ENCODE measurements around the gene MGME1. TPM values are rescaled to one million over a fixed set of nuclear protein-coding genes. Genes with fewer than 3 reads are reported as not detected.

The MGME1 gene
- total and polyA plus RNA-seq, 9 of the 15 experiments (the other 6 are each of a cell fraction or from before 2014, with no cell fraction given) = 13.4 to 45.1 (median 30.6) TPM

- POLR2A ChIA-PET = interaction anchor here (0.6 to 1.1 kb wide), 2 partner anchors 9 to 10 kb away, joined by 3 read pairs; no protein-coding TSS in a partner anchor
- peaks cover 92% of the 10 kb centered on the region for H3K36me3 ChIP-seq (ENCODE audit: control insufficient read depth, insufficient read depth, low read length)
- in situ Hi-C loops (cut with MboI) (no loop called here), intact Hi-C loops (cut with micrococcal nuclease) (no loop called here)
- 88% methylated on average over 4 of the region's 4 CpGs for WGBS (ENCODE audit: insufficient coverage, low coverage, missing lambda C conversion rate)
- CTCF ChIA-PET (ENCODE audit: low intra/inter-chr PET ratio) = no interaction called here
- no peak overlapping the region for H2AFZ ChIP-seq (ENCODE audit: low read depth, low read length)
- H3K27ac ChIP-seq (ENCODE audit: extremely low read depth, low read depth, low read length) = no peak overlapping the region
- H4K20me1 ChIP-seq (replicated peaks; ENCODE audit: control insufficient read depth, insufficient read depth, low read length) = peaks cover 9% of the 10 kb centered on the region; the same call in 1 of the 2 replicates
- peaks cover 3% of the 10 kb centered on the region; the same call in 2 of the 3 replicates for H3K79me2 ChIP-seq (ENCODE audit: control insufficient read depth, insufficient read depth, low read length)
- no peaks in the 10 kb centered on the region; a peak in 2 of 5 replicates for H3K4me1 ChIP-seq (replicated peaks in 1 of 2; ENCODE audit: control insufficient read depth in 2 of 2, insufficient read depth in 2 of 2, low read length in 2 of 2)
- no peaks in the 10 kb centered on the region for H3K9me3 ChIP-seq (replicated peaks; ENCODE audit: control insufficient read depth, insufficient read depth, low read depth, low read length)
- H3K27me3 ChIP-seq (ENCODE audit: control insufficient read depth in 2 of 2, insufficient read depth in 2 of 2, low read length in 2 of 2) = no peaks in the 10 kb centered on the region
- no peaks in the 10 kb centered on the region for H3K9me1 ChIP-seq (ENCODE audit: control insufficient read depth, insufficient read depth, low read length)
- no TSS peak for BruUV-seq (replicated peaks)
- DNase-seq (ENCODE audit: extremely low read depth in 1 of 4, low spot score in 3 of 4) (no peak), FAIRE-seq (no peak), ATAC-seq (no peak)
- no peak overlapping the region for H3K9ac ChIP-seq (ENCODE audit: insufficient read depth in 1 of 2, low read depth in 2 of 2, low read length in 2 of 2)
- no peak for TF ChIP-seq CHD4 (IDR thresholded peaks at IDR 0.05; ENCODE audit: insufficient read depth, insufficient replicate concordance, low read depth, low read length, poor library complexity, severe bottlenecking)
- TF ChIP-seq SMC3 (conservative IDR thresholded peaks at IDR 0.05; ENCODE audit: insufficient read depth, low read depth, low read length) = no peak
- TF ChIP-seq HMGN3 (IDR thresholded peaks at IDR 0.05; ENCODE audit: borderline replicate concordance, extremely low read depth, insufficient read length, low read depth, low read length) = no peak
- no peak for TF ChIP-seq ZNF592 (IDR thresholded peaks at IDR 0.05)
- no peak for TF ChIP-seq XRCC3 (IDR thresholded peaks at IDR 0.05)
- no peak for TF ChIP-seq POLR2G (IDR thresholded peaks at IDR 0.05; ENCODE audit: low read depth, low read length)
- TF ChIP-seq TAF1 (IDR thresholded peaks at IDR 0.05; ENCODE audit: control insufficient read depth, extremely low read depth, insufficient read depth, low read length, severe bottlenecking) = no peak
- TF ChIP-seq ID3 (CRISPR knock-in tag; IDR thresholded peaks at IDR 0.05) = no peak
- no peak for TF ChIP-seq ID3 (tag; IDR thresholded peaks at IDR 0.05)
- TF ChIP-seq TFAP4 (CRISPR knock-in tag; IDR thresholded peaks at IDR 0.05; ENCODE audit: borderline replicate concordance) = no peak
- TF ChIP-seq KLF16 (IDR thresholded peaks at IDR 0.05) = no peak
- no peak for TF ChIP-seq ZNF696 (CRISPR knock-in tag; conservative IDR thresholded peaks at IDR 0.05)
- H3K4me3 ChIP-seq = no peak overlapping the region
- H3K4me2 ChIP-seq (ENCODE audit: insufficient read depth, low read length) = no peak overlapping the region
Measured at GRCh38 chr20:17944854-17945474, 23.9 kb upstream of the MGME1 start.
